ENCODE data around the gene SENP8. TPM values are rescaled to one million over a fixed set of nuclear protein-coding genes. Genes with fewer than 3 reads are reported as not detected.

Gene SENP8
- total RNA-seq, 1 donor from 2014 or later = 1.0 TPM

- intact Hi-C loops (cut with micrococcal nuclease) = no loop called here
Observed at GRCh38 chr15:72174551-72175165, 56.5 kb downstream of the SENP8 start.

GRCh38 chr15:72175186-72176044 is 57.2 kb downstream of the SENP8 start:
- intact Hi-C loops (cut with micrococcal nuclease) = no loop called here

- intact Hi-C loops (cut with micrococcal nuclease) = no loop called here
Observed at GRCh38 chr15:72176159-72176558, 58.0 kb downstream of the SENP8 start.

GRCh38 chr15:72176743-72177142 is 58.5 kb downstream of the SENP8 start:
- intact Hi-C loops (cut with micrococcal nuclease) = no loop called here

- intact Hi-C loops (cut with micrococcal nuclease) = no loop called here
Observed at GRCh38 chr15:72178976-72179585, 60.9 kb downstream of the SENP8 start.

GRCh38 chr15:72179950-72180581 is 61.9 kb downstream of the SENP8 start:
- intact Hi-C loops (cut with micrococcal nuclease) = no loop called here

GRCh38 chr15:72180761-72181324 is 62.6 kb downstream of the SENP8 start:
- intact Hi-C loops (cut with micrococcal nuclease) = no loop called here

- intact Hi-C loops (cut with micrococcal nuclease) = no loop called here
Observed at GRCh38 chr15:72182244-72182643, 64.0 kb downstream of the SENP8 start.

- intact Hi-C loops (cut with micrococcal nuclease) = no loop called here
Observed at GRCh38 chr15:72182673-72183072, 64.5 kb downstream of the SENP8 start.

GRCh38 chr15:72183781-72184164 is 65.6 kb downstream of the SENP8 start:
- intact Hi-C loops (cut with micrococcal nuclease) = no loop called here

- intact Hi-C loops (cut with micrococcal nuclease) = no loop called here
Observed at GRCh38 chr15:72184165-72184811, 66.1 kb downstream of the SENP8 start.

- intact Hi-C loops (cut with micrococcal nuclease) = no loop called here
Observed at GRCh38 chr15:72189250-72189902, 71.2 kb downstream of the SENP8 start.

- intact Hi-C loops (cut with micrococcal nuclease) = no loop called here
Observed at GRCh38 chr15:72192416-72192815, 74.2 kb downstream of the SENP8 start.

Other genes starting within 250 kb of the SENP8 start
- gene MYO9A, start 253 bp upstream of the SENP8 start, total RNA-seq = 9.2 and 11.9 TPM in 2 replicates
- 0.20 TPM in 1 of 2 replicates, not detected in the other for gene GRAMD2A, start 79.4 kb downstream of the SENP8 start, total RNA-seq
- gene PKM, start 112.8 kb downstream of the SENP8 start, total RNA-seq = 1,562 and 1,563 TPM in 2 replicates
- 68.2 and 72.0 TPM in 2 replicates for gene PARP6, start 154.2 kb downstream of the SENP8 start, total RNA-seq
- 0.98 and 1.1 TPM in 2 replicates for gene CELF6, start 201.8 kb downstream of the SENP8 start, total RNA-seq